HepG2 (cell line): ENCODE data around the gene CASKIN2. TPM values are rescaled to one million over a fixed set of nuclear protein-coding genes. Genes with fewer than 3 reads are reported as not detected.

ENCODE experiments used
- GLI4 ChIP-seq: sonication (generic); formaldehyde crosslinking; IDR thresholded peaks from 2 replicates; pipeline ENCODE4 v1.5.1; 2020; ENCODE audit warnings: missing genetic modification reagents, mild to moderate bottlenecking, moderate library complexity, borderline replicate concordance
- HNRNPK ChIP-seq: fragments of 200-400 bp; formaldehyde crosslinking; IDR thresholded peaks from 2 replicates; pipeline ENCODE4 v1.6.1; 2018; ENCODE audit warnings: low read length, low read depth, moderate library complexity, mild to moderate bottlenecking; ENCODE audit not compliant: poor library complexity, severe bottlenecking
- HOXD1 ChIP-seq: sonication (generic); formaldehyde crosslinking; IDR thresholded peaks from 2 replicates; pipeline ENCODE4 v1.5.0; 2020; ENCODE audit warnings: missing genetic modification reagents
- ISL2 ChIP-seq: sonication (generic); formaldehyde crosslinking; IDR thresholded peaks from 2 replicates; pipeline ENCODE4 v1.5.0; 2020; ENCODE audit warnings: missing genetic modification reagents
- NFRKB ChIP-seq: fragments of 450-650 bp; IDR thresholded peaks from 2 replicates; pipeline ENCODE4 v1.6.1; 2017
- ZBTB1 ChIP-seq: sonication (generic); formaldehyde crosslinking; IDR thresholded peaks from 2 replicates; pipeline ENCODE4 v1.4.0; 2020; ENCODE audit warnings: missing genetic modification reagents, borderline replicate concordance
- ZBTB42 ChIP-seq: sonication (generic); formaldehyde crosslinking; IDR thresholded peaks from 2 replicates; pipeline ENCODE4 v1.5.0; 2020; ENCODE audit warnings: mild to moderate bottlenecking, missing genetic modification reagents
- ZNF549 ChIP-seq: sonication (generic); formaldehyde crosslinking; IDR thresholded peaks from 2 replicates; pipeline ENCODE4 v1.5.0; 2020; ENCODE audit warnings: missing genetic modification reagents
- polyA plus RNA-seq, 8 experiments: library from polyadenylated mRNA; depleted of rRNA in 3 of 8; stranded (reverse) in 7 of 8; unstranded in 1 of 8; fragments of >200 nt; fragmentation: Illumina TruSeq in 4 of 8; extraction: Trizol in 4 of 8; gene quantifications; 2 replicates each; pipeline versions ENCODE4 v1.2.1 to v1.2.3, GENCODE V29; 2011 to 2016; ENCODE audit warnings: low read depth in 4 of 8, missing spikeins in 1 of 8, mixed read lengths in 1 of 8; ENCODE audit not compliant: insufficient read depth in 1 of 8
- total RNA-seq, 5 experiments: library from RNA; depleted of rRNA; stranded (reverse); fragments of >200 nt; fragmentation: Illumina TruSeq; extraction: Trizol; gene quantifications; 2 replicates each; pipeline ENCODE4 v1.2.3, GENCODE V29; 2016; ENCODE audit warnings: low read depth in 1 of 5
- TF ChIP-seq, protein P1 (sequence below), 2 experiments: fragments of 450-650 bp in 1 of 2; sonication (generic) in 1 of 2; formaldehyde crosslinking in 1 of 2; IDR thresholded peaks; 2 replicates each; pipeline versions ENCODE4 v1.6.1 to v1.8.0; 2016 to 2022; ENCODE audit warnings: antibody characterized with exemption in 1 of 2, mild to moderate bottlenecking in 1 of 2, missing genetic modification reagents in 1 of 2
- TF ChIP-seq, protein P2 (sequence below): sonication (generic); formaldehyde crosslinking; IDR thresholded peaks from 2 replicates; pipeline ENCODE4 v1.5.0; 2020; ENCODE audit warnings: mild to moderate bottlenecking, low read depth, missing genetic modification reagents, borderline replicate concordance
- TF ChIP-seq, protein P3 (sequence below): sonication (generic); formaldehyde crosslinking; IDR thresholded peaks from 2 replicates; pipeline ENCODE4 v1.5.0; 2020; ENCODE audit warnings: mild to moderate bottlenecking, missing genetic modification reagents

Gene CASKIN2
- total and polyA plus RNA-seq, 2 of the 13 experiments (the other 11 are each of a cell fraction or from before 2014, with no cell fraction given) = 5.2 to 7.8 TPM

DNA sequence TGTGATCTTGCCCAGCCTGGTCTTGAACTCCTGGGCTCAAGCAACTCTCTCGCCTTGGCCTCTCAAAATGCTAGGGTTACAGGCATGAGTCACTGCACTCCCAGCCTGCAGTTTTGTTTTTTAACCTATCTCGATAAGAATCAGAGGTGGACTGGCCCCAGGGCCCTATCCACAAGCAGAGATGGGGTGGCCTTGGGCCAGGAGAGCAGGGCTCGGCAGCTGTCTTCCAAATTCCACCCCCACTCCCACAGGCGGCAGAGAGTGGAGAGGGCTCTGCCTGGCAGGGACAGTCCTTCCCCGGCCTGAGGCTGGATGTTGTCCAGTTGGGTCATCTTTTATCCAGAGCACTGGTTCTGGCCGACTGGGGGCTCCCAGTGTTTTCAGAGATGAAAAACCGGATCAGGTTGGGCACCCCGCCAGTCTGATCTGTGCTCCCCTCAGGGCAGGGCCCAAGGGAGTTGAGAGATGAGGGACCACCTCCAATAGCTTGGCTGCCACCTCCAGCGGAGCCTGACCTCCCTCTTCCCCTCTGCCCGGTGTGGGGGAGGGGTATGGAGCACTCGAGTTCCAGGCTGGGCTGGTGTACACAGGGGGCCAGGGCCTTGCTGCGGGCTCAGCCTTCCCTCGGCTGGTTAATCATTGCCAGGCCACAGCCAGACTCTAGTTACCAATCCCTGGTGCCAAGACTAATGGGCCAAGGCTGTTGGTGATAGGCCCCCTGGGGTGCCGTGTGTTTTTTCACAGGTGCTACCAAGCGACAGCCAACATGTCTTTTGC, 41.9 kb upstream of the CASKIN2 start (continued):
- TF ChIP-seq, protein P1, sequence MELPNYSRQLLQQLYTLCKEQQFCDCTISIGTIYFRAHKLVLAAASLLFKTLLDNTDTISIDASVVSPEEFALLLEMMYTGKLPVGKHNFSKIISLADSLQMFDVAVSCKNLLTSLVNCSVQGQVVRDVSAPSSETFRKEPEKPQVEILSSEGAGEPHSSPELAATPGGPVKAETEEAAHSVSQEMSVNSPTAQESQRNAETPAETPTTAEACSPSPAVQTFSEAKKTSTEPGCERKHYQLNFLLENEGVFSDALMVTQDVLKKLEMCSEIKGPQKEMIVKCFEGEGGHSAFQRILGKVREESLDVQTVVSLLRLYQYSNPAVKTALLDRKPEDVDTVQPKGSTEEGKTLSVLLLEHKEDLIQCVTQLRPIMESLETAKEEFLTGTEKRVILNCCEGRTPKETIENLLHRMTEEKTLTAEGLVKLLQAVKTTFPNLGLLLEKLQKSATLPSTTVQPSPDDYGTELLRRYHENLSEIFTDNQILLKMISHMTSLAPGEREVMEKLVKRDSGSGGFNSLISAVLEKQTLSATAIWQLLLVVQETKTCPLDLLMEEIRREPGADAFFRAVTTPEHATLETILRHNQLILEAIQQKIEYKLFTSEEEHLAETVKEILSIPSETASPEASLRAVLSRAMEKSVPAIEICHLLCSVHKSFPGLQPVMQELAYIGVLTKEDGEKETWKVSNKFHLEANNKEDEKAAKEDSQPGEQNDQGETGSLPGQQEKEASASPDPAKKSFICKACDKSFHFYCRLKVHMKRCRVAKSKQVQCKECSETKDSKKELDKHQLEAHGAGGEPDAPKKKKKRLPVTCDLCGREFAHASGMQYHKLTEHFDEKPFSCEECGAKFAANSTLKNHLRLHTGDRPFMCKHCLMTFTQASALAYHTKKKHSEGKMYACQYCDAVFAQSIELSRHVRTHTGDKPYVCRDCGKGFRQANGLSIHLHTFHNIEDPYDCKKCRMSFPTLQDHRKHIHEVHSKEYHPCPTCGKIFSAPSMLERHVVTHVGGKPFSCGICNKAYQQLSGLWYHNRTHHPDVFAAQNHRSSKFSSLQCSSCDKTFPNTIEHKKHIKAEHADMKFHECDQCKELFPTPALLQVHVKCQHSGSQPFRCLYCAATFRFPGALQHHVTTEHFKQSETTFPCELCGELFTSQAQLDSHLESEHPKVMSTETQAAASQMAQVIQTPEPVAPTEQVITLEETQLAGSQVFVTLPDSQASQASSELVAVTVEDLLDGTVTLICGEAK (IDR thresholded peaks at IDR 0.05) = no peak
- TF ChIP-seq, protein P1 (CRISPR knock-in tag; IDR thresholded peaks at IDR 0.05) = no peak; the same call in 1 of the 2 replicates
- TF ChIP-seq HOXD1 (peak; percentile 63; the same call in 1 of the 2 replicates), ZNF549 (no peak), HNRNPK (no peak), ZBTB42 (no peak), NFRKB (no peak), ZBTB1 (CRISPR knock-in tag) (no peak), ISL2 (CRISPR knock-in tag) (peak; percentile 81), GLI4 (peak; percentile 88; the same call in 1 of the 2 replicates)
- TF ChIP-seq, protein P2, sequence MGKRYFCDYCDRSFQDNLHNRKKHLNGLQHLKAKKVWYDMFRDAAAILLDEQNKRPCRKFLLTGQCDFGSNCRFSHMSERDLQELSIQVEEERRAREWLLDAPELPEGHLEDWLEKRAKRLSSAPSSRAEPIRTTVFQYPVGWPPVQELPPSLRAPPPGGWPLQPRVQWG (CRISPR knock-in tag) = no peak
- TF ChIP-seq, protein P3, sequence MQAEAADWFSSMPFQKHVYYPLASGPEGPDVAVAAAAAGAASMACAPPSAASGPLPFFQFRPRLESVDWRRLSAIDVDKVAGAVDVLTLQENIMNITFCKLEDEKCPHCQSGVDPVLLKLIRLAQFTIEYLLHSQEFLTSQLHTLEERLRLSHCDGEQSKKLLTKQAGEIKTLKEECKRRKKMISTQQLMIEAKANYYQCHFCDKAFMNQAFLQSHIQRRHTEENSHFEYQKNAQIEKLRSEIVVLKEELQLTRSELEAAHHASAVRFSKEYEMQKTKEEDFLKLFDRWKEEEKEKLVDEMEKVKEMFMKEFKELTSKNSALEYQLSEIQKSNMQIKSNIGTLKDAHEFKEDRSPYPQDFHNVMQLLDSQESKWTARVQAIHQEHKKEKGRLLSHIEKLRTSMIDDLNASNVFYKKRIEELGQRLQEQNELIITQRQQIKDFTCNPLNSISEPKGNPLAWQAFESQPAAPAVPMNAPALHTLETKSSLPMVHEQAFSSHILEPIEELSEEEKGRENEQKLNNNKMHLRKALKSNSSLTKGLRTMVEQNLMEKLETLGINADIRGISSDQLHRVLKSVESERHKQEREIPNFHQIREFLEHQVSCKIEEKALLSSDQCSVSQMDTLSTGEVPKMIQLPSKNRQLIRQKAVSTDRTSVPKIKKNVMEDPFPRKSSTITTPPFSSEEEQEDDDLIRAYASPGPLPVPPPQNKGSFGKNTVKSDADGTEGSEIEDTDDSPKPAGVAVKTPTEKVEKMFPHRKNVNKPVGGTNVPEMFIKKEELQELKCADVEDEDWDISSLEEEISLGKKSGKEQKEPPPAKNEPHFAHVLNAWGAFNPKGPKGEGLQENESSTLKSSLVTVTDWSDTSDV (CRISPR knock-in tag) = no peak; the same call in 1 of the 2 replicates
